Right lobe of liver (tissue), 6 donors: ENCODE measurements around the gene DNAJC15. TPM values are rescaled to one million over a fixed set of nuclear protein-coding genes. Genes with fewer than 3 reads are reported as not detected.

Source experiments
- ATAC-seq, 4 donors: fragments of 200-7000 bp; cut with Tn5 transposase; one replicate each; pipeline ENCODE4 v1.9.1; 2020; ENCODE audit warnings: mild to moderate bottlenecking in 4 of 4, moderate library complexity in 4 of 4
- DNase-seq, 3 donors: peaks; one replicate each; pipeline ENCODE4 v3.0.0-alpha.2; 2020
- H3K27ac ChIP-seq, 3 donors: fragments of 200-600 bp; one replicate each; pipeline ENCODE4 v1.8.0; 2022
- H3K27me3 ChIP-seq, 2 donors: fragments of 200-600 bp; one replicate each; pipeline ENCODE4 v1.8.0; 2022
- H3K36me3 ChIP-seq, 4 donors: fragments of 200-600 bp; sonication (generic) in 1 of 4; one replicate each; pipeline versions ENCODE4 v1.5.1 to v1.8.0; 2017 to 2022; ENCODE audit warnings: control low read depth in 1 of 4
- H3K4me1 ChIP-seq, 4 donors: fragments of 200-600 bp; sonication (generic) in 1 of 4; one replicate each; pipeline versions ENCODE4 v1.5.1 to v1.8.0; 2017 to 2022; ENCODE audit warnings: control low read depth in 1 of 4
- H3K4me3 ChIP-seq, 3 donors: fragments of 200-600 bp; one replicate each; pipeline ENCODE4 v1.8.0; 2022
- H3K9me3 ChIP-seq, 4 donors: fragments of 200-600 bp; sonication (generic) in 1 of 4; one replicate each; pipeline versions ENCODE4 v1.5.1 to v1.8.0; 2017 to 2022; ENCODE audit warnings: control low read depth in 1 of 4
- CTCF ChIP-seq, 4 donors: fragments of 200-600 bp in 3 of 4; fragments of 450-650 bp in 1 of 4; IDR thresholded peaks; one replicate each; pipeline versions ENCODE4 v1.5.1 to v1.8.0; 2016 to 2022; ENCODE audit warnings: antibody characterized with exemption in 4 of 4, mild to moderate bottlenecking in 2 of 4
- POLR2A ChIP-seq: fragments of 450-650 bp; IDR thresholded peaks from one replicate; pipeline ENCODE4 v1.6.1; 2017; ENCODE audit warnings: antibody characterized with exemption, mild to moderate bottlenecking
- WGBS: methylation state at CpG from one replicate; pipeline ENCODE4 v1.1.6; 2018; ENCODE audit warnings: low coverage, low lambda C conversion rate; ENCODE audit not compliant: insufficient coverage; ENCODE audit errors: missing lambda C conversion rate; 5-methylcytosine and 5-hydroxymethylcytosine counted together
- intact Hi-C, 2 donors: fragments of 100-400 bp; cut with DNase I; formaldehyde crosslinking; loops; one replicate each; pipeline versions ENCODE4 v1.11.2 to v1.14.1; 2022
- total RNA-seq, 6 experiments: library from RNA; depleted of rRNA in 2 of 6; stranded (reverse); fragments of >200 nt in 2 of 6; fragmentation: NEBNext Ultra II Directional in 3 of 6; extraction: Animal tissue kit (Norgen Biotek cat#: 25700) in 3 of 6; gene quantifications; one replicate each; pipeline versions ENCODE4 v1.1.0 to v1.2.4, GENCODE V29; 2016 to 2023
- donor health status: DM: no; HTN: yes; CAD: no.
- donor health status: DM: no; HTN: no; CAD: no.
- donor health status: DM: no; HTN: no; CAD: no.
- donor health status: DM: no; HTN: yes; CAD: no.
- donor health status: DM: no; HTN: yes; CAD: no.

The DNAJC15 gene
- total RNA-seq, 6 experiments from 2014 or later: 4.1 to 9.4 (median 6.9) TPM

DNA sequence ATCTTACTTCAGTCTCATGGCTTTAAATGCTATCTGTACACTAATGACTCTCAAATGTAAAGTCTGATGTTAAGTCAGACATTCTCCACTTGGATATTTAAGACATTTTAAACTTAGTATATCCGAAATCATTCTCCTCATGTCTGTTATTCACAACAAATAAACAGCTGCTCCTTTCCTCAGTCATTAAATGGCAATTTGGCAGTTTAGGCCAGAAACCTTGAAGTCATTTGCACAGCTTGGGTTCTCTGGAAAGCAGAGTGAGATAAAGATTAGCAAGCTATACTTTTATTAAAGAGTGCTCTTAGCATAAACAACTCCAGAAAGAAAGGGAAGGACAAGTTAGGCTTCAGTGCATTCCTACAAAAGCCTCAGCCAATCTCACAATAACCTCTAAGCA lies 53.7 kb downstream of the DNAJC15 start:
- Histone ChIP-seq H3K27ac (no peak overlapping the region), H3K9me3 (no peaks in the 10 kb centered on the region), H3K4me3 (no peak overlapping the region), H3K36me3 (no peaks in the 10 kb centered on the region), H3K4me1 (peaks cover 0 to 4% (median 0%) of the 10 kb centered on the region in 4 donors), H3K27me3 (no peaks in the 10 kb centered on the region)
- DNase-seq: no peak
- WGBS: 69% methylated on average over 1 of the region's 1 CpG
- TF ChIP-seq POLR2A: no peak
- intact Hi-C loops: no loop called here
- ATAC-seq: no peak

DNA sequence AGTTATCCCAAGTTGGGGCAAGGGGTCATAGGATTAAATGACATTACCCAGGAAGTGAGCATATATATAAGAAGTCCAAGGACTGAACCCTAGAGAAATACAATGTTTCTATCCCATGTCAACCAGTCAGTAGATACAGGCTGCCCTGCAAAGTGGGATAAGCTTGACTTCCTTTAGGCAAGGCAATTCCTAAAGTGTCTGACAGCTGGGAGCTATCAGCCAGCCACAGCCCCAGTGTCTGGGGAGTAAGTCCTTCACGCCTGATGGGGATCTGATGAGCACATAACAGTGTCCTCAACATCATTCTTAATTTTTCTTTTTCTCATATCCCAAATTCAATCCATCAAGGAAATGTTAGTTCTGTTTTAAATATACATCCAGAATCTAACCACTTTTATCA lies 54.1 kb downstream of the DNAJC15 start:
- ATAC-seq (no peak), DNase-seq (no peak)
- no CpG with 5 or more reads among the region's 1 CpG for WGBS
- Histone ChIP-seq H3K27me3 (no peaks in the 10 kb centered on the region), H3K36me3 (no peaks in the 10 kb centered on the region), H3K4me3 (no peak overlapping the region), H3K4me1 (peaks cover 0 to 4% (median 0%) of the 10 kb centered on the region in 4 donors), H3K9me3 (no peaks in the 10 kb centered on the region), H3K27ac (no peak overlapping the region)
- intact Hi-C loops: no loop called here
- TF ChIP-seq CTCF (IDR thresholded peaks at IDR 0.05) (no peak), POLR2A (no peak)

- ATAC-seq: no peak
- no peaks in the 10 kb centered on the region for H3K27me3 ChIP-seq
- intact Hi-C loops: no loop called here
- 80% methylated on average over 4 of the region's 4 CpGs for whole genome bisulfite sequencing
- no peak for DNase-seq
- no peak overlapping the region for H3K4me3 ChIP-seq
- TF ChIP-seq POLR2A (no peak), CTCF (IDR thresholded peaks at IDR 0.05) (no peak)
- no peaks in the 10 kb centered on the region for H3K36me3 ChIP-seq
- no peaks in the 10 kb centered on the region for H3K9me3 ChIP-seq
- H3K27ac ChIP-seq: no peak overlapping the region
- peaks cover 0 to 4% (median 0%) of the 10 kb centered on the region in 4 donors for H3K4me1 ChIP-seq
Observed at GRCh38 chr13:43077906-43078305, 54.5 kb downstream of the DNAJC15 start.

GRCh38 chr13:43078399-43078798 lies 55.0 kb downstream of the DNAJC15 start:
- intact Hi-C loops: no loop called here
- Histone ChIP-seq H3K9me3 (no peaks in the 10 kb centered on the region), H3K27me3 (no peaks in the 10 kb centered on the region), H3K4me3 (no peak overlapping the region), H3K36me3 (no peaks in the 10 kb centered on the region), H3K27ac (no peak overlapping the region), H3K4me1 (peaks cover 0 to 4% (median 0%) of the 10 kb centered on the region in 4 donors)
- WGBS: 81% methylated on average over 4 of the region's 4 CpGs
- ATAC-seq: no peak
- TF ChIP-seq POLR2A (no peak), CTCF (IDR thresholded peaks at IDR 0.05) (no peak)
- DNase-seq: no peak

DNA sequence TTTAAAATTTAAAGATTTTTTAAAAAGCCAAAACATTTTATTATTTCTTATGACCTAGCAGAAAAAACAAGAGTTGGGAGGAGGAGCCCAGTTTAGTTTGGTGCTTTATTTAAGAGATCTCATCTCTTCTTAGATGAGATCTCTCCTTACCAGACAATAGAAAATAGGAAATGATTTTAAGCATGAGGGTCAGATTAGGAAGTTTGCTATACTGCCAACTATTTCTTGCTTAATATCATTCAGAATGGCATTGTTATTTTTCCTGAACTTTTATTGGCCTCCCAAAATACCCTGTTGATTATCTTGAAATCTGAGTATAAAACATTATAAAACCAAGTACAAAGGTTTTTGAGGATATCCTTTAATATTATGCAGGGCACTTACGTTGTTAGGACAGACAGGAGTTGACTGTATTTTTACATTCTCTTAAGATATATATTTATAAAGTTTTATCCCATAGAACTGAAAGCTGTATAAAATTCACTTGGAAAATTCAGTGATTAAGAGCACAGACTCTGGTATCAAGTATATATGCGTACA lies 56.1 kb downstream of the DNAJC15 start:
- Histone ChIP-seq H3K36me3 (no peaks in the 10 kb centered on the region), H3K27ac (no peak overlapping the region), H3K4me1 (peaks cover 0 to 4% (median 0%) of the 10 kb centered on the region in 4 donors), H3K27me3 (no peaks in the 10 kb centered on the region), H3K9me3 (no peaks in the 10 kb centered on the region), H3K4me3 (no peak overlapping the region)
- WGBS: 76% methylated on average over 2 of the region's 2 CpGs
- TF ChIP-seq CTCF (IDR thresholded peaks at IDR 0.05) (no peak), POLR2A (no peak)
- intact Hi-C loops: no loop called here
- DNase-seq (no peak), ATAC-seq (no peak)
